CD8-positive, alpha-beta memory T cell (primary cell): Measurements from ENCODE around the gene UBE2J2. TPM values are rescaled to one million over a fixed set of nuclear protein-coding genes. Genes with fewer than 3 reads are reported as not detected.
A peak's percentile ranks its signal among the peaks of the same experiment; 100 is the strongest.

Source experiments
- CTCF ChIA-PET: fragments of 350-600 bp; sonication (Branson Sonifier 250); formaldehyde crosslinking; loops from one replicate; lab custom pipeline; 2021; ENCODE audit warnings: antibody characterized with exemption; lab: Charles Lee
- POLR2A ChIA-PET: fragments of 350-600 bp; sonication (Branson Sonifier 250); formaldehyde crosslinking; loops from one replicate; lab custom pipeline; 2021; ENCODE audit warnings: antibody characterized with exemption; lab: Charles Lee
- DNase-seq, 5 donors: peaks; one replicate each; pipeline versions ENCODE4 v3.0.0 to v3.0.0-alpha.2; 2020 to 2022; ENCODE audit warnings: mixed read lengths in 1 of 5
- H3K27ac ChIP-seq: one replicate; pipeline ENCODE4 v1.7.0; 2013; ENCODE audit warnings: low read depth, mild to moderate bottlenecking, low read length, moderate library complexity
- H3K27me3 ChIP-seq: 2 replicates; pipeline ENCODE4 v1.7.0; 2013; ENCODE audit warnings: low read length, mild to moderate bottlenecking; ENCODE audit not compliant: insufficient read depth, poor library complexity, severe bottlenecking
- H3K36me3 ChIP-seq: 2 replicates; pipeline ENCODE4 v1.7.0; 2013; ENCODE audit warnings: mild to moderate bottlenecking, low read length, moderate library complexity; ENCODE audit not compliant: insufficient read depth
- H3K4me1 ChIP-seq: 2 replicates; pipeline ENCODE4 v1.7.0; 2013; ENCODE audit warnings: mild to moderate bottlenecking, low read length, moderate library complexity; ENCODE audit not compliant: insufficient read depth
- H3K4me3 ChIP-seq: 2 replicates; pipeline ENCODE4 v1.7.0; 2013; ENCODE audit warnings: mild to moderate bottlenecking, low read length
- H3K9me3 ChIP-seq: 2 replicates; pipeline ENCODE4 v1.7.0; 2013; ENCODE audit warnings: mild to moderate bottlenecking, low read length
- H3K27ac Mint-ChIP-seq, 8 donors: one replicate each; pipeline ENCODE4 v1.8.0; 2020 to 2021; ENCODE audit warnings: mixed read lengths in 8 of 8, mild to moderate bottlenecking in 6 of 8, inconsistent platforms in 3 of 8, moderate library complexity in 3 of 8
- H3K27me3 Mint-ChIP-seq, 2 donors: one replicate each; pipeline ENCODE4 v1.8.0; 2020 to 2021; ENCODE audit warnings: mixed read lengths in 2 of 2, mild to moderate bottlenecking in 1 of 2, moderate library complexity in 1 of 2
- H3K36me3 Mint-ChIP-seq, 3 donors: one replicate each; pipeline ENCODE4 v1.8.0; 2020 to 2021; ENCODE audit warnings: mixed read lengths in 3 of 3, inconsistent platforms in 1 of 3, mild to moderate bottlenecking in 1 of 3
- H3K4me1 Mint-ChIP-seq, 3 donors: one replicate each; pipeline ENCODE4 v1.8.0; 2020 to 2021; ENCODE audit warnings: mixed read lengths in 3 of 3, inconsistent platforms in 1 of 3, mild to moderate bottlenecking in 1 of 3
- H3K4me3 Mint-ChIP-seq, 7 donors: one replicate each; pipeline ENCODE4 v1.8.0; 2020 to 2021; ENCODE audit warnings: mixed read lengths in 7 of 7, mild to moderate bottlenecking in 6 of 7, moderate library complexity in 4 of 7, inconsistent platforms in 2 of 7
- H3K9me3 Mint-ChIP-seq, 5 donors: one replicate each; pipeline ENCODE4 v1.8.0; 2020 to 2022; ENCODE audit warnings: mixed read lengths in 5 of 5, mild to moderate bottlenecking in 3 of 5, moderate library complexity in 2 of 5, inconsistent platforms in 1 of 5
- polyA plus RNA-seq: library from polyadenylated mRNA; unstranded; fragments of 300-500 nt; fragmentation: Illumina TruSeq; gene quantifications from one replicate; pipeline ENCODE4 v1.2.3, GENCODE V29; 2021
- total RNA-seq, 2 experiments: library from RNA; stranded (reverse); gene quantifications; one replicate each; pipeline ENCODE4 v1.2.3, GENCODE V29; 2021

UBE2J2 gene
- total and polyA plus RNA-seq, 3 experiments from 2014 or later: 76.7 to 79.7 (median 79.3) TPM

- Histone ChIP-seq H3K27ac (no peak overlapping the region), H3K36me3 (peaks cover 5% of the 10 kb centered on the region), H3K4me1 (peaks cover 32% of the 10 kb centered on the region), H3K27me3 (no peaks in the 10 kb centered on the region), H3K4me3 (no peak overlapping the region), H3K9me3 (no peaks in the 10 kb centered on the region)
- Mint-ChIP-seq H3K4me3 (no peak overlapping the region), H3K27me3 (no peaks in the 10 kb centered on the region), H3K9me3 (no peaks in the 10 kb centered on the region), H3K36me3 (peaks cover 0 to 69% (median 3%) of the 10 kb centered on the region in 3 donors), H3K4me1 (peaks cover 34 to 56% (median 48%) of the 10 kb centered on the region in 3 donors), H3K27ac (peak overlapping the region in 1 of 8 donors; percentile 63)
- ChIA-PET CTCF (no interaction called here), POLR2A (no interaction called here)
- DNase-seq: no peak
Observed at GRCh38 chr1:1268284-1268682, 5.4 kb downstream of the UBE2J2 start.

DNA sequence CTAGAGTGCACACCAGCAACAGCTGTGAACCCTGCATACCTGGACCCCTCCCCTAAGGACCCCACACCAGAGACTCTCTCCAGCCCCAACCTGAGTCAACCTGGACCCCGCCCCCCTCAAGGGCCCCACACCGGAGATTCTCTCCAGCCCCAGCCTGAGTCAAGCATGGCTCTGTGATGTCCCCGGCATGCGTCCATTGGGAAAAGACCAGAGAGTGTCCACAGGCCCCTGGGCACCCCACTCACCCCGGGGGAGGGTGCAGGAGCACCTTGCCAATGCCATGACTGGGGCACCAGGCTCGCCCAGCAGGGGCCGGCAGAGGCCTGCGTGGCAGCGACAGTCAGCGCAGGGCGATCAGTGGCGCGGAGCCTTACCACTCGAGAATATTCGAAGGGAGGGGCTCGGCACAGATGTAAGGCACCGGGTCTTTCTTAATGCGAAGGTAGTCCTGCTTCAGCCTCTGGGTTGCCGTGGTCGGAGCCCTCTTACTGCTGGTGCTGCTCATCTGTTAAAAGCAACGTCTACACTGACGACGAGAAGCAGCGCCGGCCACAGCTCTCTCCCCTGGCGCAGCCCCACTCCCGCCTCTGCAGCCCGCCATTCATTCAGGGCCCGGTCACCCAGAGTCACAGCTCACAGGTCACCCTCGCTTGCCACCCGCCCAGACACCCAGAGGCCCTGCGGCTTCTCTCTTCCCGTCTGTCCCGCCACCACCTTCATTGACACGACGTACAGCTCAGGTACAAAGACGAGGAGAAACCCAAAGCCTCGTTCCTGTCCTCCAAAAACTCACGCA, 6.0 kb downstream of the UBE2J2 start:
- Histone ChIP-seq H3K4me3 (no peak overlapping the region), H3K4me1 (peaks cover 29% of the 10 kb centered on the region), H3K27me3 (no peaks in the 10 kb centered on the region), H3K9me3 (no peaks in the 10 kb centered on the region), H3K27ac (no peak overlapping the region), H3K36me3 (peaks cover 9% of the 10 kb centered on the region)
- Mint-ChIP-seq H3K4me1 (peaks cover 32 to 51% (median 44%) of the 10 kb centered on the region in 3 donors), H3K27me3 (no peaks in the 10 kb centered on the region), H3K27ac (peak overlapping the region in 2 of 8 donors; percentile 55 to 63), H3K36me3 (peaks cover 0 to 70% (median 3%) of the 10 kb centered on the region in 3 donors), H3K4me3 (peak overlapping the region in 1 of 7 donors; percentile 58), H3K9me3 (no peaks in the 10 kb centered on the region)
- DNase-seq: no peak
- ChIA-PET POLR2A (no interaction called here), CTCF (no interaction called here)

GRCh38 chr1:1264868-1265272, 8.8 kb downstream of the UBE2J2 start:
- Histone ChIP-seq H3K4me1 (peaks cover 3% of the 10 kb centered on the region), H3K9me3 (no peaks in the 10 kb centered on the region), H3K36me3 (peaks cover 26% of the 10 kb centered on the region), H3K27ac (no peak overlapping the region), H3K4me3 (no peak overlapping the region), H3K27me3 (no peaks in the 10 kb centered on the region)
- CTCF ChIA-PET: no interaction called here
- H3K4me1 Mint-ChIP-seq: peaks cover 17 to 36% (median 22%) of the 10 kb centered on the region in 3 donors
- H3K36me3 Mint-ChIP-seq: peaks cover 0 to 71% (median 2%) of the 10 kb centered on the region in 3 donors
- H3K27me3 Mint-ChIP-seq: no peaks in the 10 kb centered on the region
- DNase-seq: peak in 1 of 5 donors; percentile 22
- H3K27ac Mint-ChIP-seq: no peak overlapping the region
- H3K9me3 Mint-ChIP-seq: no peaks in the 10 kb centered on the region
- H3K4me3 Mint-ChIP-seq: no peak overlapping the region
- POLR2A ChIA-PET: interaction anchor here (0.5 kb wide), 1 partner anchor 145 kb away, joined by 5 read pairs; no protein-coding TSS in a partner anchor

GRCh38 chr1:1264026-1264425, 9.6 kb downstream of the UBE2J2 start:
- Histone ChIP-seq H3K27ac (no peak overlapping the region), H3K4me3 (no peak overlapping the region), H3K36me3 (peaks cover 28% of the 10 kb centered on the region), H3K27me3 (no peaks in the 10 kb centered on the region), H3K9me3 (no peaks in the 10 kb centered on the region), H3K4me1 (no peaks in the 10 kb centered on the region)
- DNase-seq: no peak
- CTCF ChIA-PET: no interaction called here
- POLR2A ChIA-PET: no interaction called here
- H3K9me3 Mint-ChIP-seq: no peaks in the 10 kb centered on the region
- H3K4me3 Mint-ChIP-seq: no peak overlapping the region
- no peak overlapping the region for H3K27ac Mint-ChIP-seq
- no peaks in the 10 kb centered on the region for H3K27me3 Mint-ChIP-seq
- peaks cover 0 to 77% (median 2%) of the 10 kb centered on the region in 3 donors for H3K36me3 Mint-ChIP-seq
- peaks cover 17 to 34% (median 18%) of the 10 kb centered on the region in 3 donors for H3K4me1 Mint-ChIP-seq

- CTCF ChIA-PET: interaction anchor here (1.5 kb wide), 1 partner anchor 140 kb away, joined by 3 read pairs; no protein-coding TSS in a partner anchor
- Mint-ChIP-seq H3K4me3 (no peak overlapping the region), H3K4me1 (peaks cover 17 to 23% (median 18%) of the 10 kb centered on the region in 3 donors), H3K9me3 (no peaks in the 10 kb centered on the region), H3K27ac (peak overlapping the region in 1 of 8 donors; percentile 36), H3K36me3 (peaks cover 0 to 71% (median 2%) of the 10 kb centered on the region in 3 donors), H3K27me3 (no peaks in the 10 kb centered on the region)
- POLR2A ChIA-PET: no interaction called here
- no peak for DNase-seq
- no peak overlapping the region for H3K4me3 ChIP-seq
- H3K27me3 ChIP-seq: no peaks in the 10 kb centered on the region
- no peaks in the 10 kb centered on the region for H3K4me1 ChIP-seq
- no peak overlapping the region for H3K27ac ChIP-seq
- no peaks in the 10 kb centered on the region for H3K9me3 ChIP-seq
- H3K36me3 ChIP-seq: peaks cover 30% of the 10 kb centered on the region
Observed at GRCh38 chr1:1262758-1263157, 10.9 kb downstream of the UBE2J2 start.

- Mint-ChIP-seq H3K9me3 (no peaks in the 10 kb centered on the region), H3K27me3 (no peaks in the 10 kb centered on the region), H3K4me3 (no peak overlapping the region), H3K27ac (no peak overlapping the region), H3K4me1 (peaks cover 14 to 19% (median 15%) of the 10 kb centered on the region in 3 donors), H3K36me3 (peaks cover 0 to 70% (median 2%) of the 10 kb centered on the region in 3 donors)
- Histone ChIP-seq H3K4me3 (no peak overlapping the region), H3K27ac (no peak overlapping the region), H3K9me3 (no peaks in the 10 kb centered on the region), H3K4me1 (no peaks in the 10 kb centered on the region), H3K27me3 (no peaks in the 10 kb centered on the region), H3K36me3 (peaks cover 30% of the 10 kb centered on the region)
- POLR2A ChIA-PET: no interaction called here
- DNase-seq: no peak
- CTCF ChIA-PET: interaction anchor here (1.5 kb wide), 1 partner anchor 140 kb away, joined by 3 read pairs; no protein-coding TSS in a partner anchor
Observed at GRCh38 chr1:1262071-1262470, 11.6 kb downstream of the UBE2J2 start.

- Histone ChIP-seq H3K4me3 (no peak overlapping the region), H3K36me3 (peaks cover 30% of the 10 kb centered on the region), H3K27me3 (no peaks in the 10 kb centered on the region), H3K9me3 (no peaks in the 10 kb centered on the region), H3K27ac (no peak overlapping the region), H3K4me1 (no peaks in the 10 kb centered on the region)
- ChIA-PET CTCF (no interaction called here), POLR2A (no interaction called here)
- Mint-ChIP-seq H3K4me3 (peak overlapping the region in 2 of 7 donors; percentile 19 to 54), H3K27me3 (no peaks in the 10 kb centered on the region), H3K27ac (peak overlapping the region in 4 of 8 donors; percentile 36 to 80 (median 56)), H3K36me3 (peaks cover 0 to 74% (median 2%) of the 10 kb centered on the region in 3 donors), H3K4me1 (peaks cover 13 to 19% (median 14%) of the 10 kb centered on the region in 3 donors), H3K9me3 (no peaks in the 10 kb centered on the region)
- no peak for DNase-seq
Observed at GRCh38 chr1:1260843-1261560, 12.7 kb downstream of the UBE2J2 start.
